ENCODE results near the gene VPS50.
"Not testable (repeated sequence)": the region's sequence is repeated elsewhere in the genome, so short reads cannot be mapped to it uniquely, and the experiment has no call there.

The VPS50 gene

GRCh38 chr7:93239824-93240223 is 7.7 kb downstream of the VPS50 start:
- DNase-seq = no peak

GRCh38 chr7:93242106-93242505 is 9.9 kb downstream of the VPS50 start:
- DNase-seq = no peak

GRCh38 chr7:93245525-93246432 is 13.6 kb downstream of the VPS50 start:
- DNase-seq = no peak

DNA sequence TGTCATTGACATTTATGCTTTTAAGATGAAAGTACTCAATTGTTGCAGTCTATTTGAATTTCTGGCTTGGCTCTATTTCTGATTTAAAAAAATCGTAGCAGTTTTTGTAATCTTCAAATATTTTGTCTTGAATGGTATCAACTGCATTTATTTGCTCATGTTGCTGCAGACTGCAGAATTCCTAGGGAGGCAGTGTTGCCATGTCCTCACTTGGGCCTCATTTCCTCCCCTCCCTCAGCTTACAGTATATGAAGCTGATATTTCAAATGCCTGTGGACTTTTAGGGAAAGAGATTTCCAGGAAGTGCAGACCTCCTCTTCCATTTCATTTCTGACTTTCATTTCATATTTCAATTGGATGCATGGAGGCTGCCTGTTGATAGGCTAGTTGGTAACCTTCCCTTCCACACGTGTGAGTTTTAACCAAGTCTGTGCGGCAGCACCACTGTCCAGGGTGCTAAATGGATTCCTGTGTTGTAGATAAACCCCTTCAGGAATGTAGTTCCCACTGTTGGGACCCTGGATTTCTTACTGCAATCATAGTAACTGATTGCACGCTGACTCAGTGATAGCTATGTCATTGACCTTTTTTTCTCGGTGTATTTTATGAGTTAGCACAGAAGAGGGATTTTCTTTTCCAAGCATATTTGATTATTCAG is 17.5 kb downstream of the VPS50 start:
- DNase-seq = no peak

DNA sequence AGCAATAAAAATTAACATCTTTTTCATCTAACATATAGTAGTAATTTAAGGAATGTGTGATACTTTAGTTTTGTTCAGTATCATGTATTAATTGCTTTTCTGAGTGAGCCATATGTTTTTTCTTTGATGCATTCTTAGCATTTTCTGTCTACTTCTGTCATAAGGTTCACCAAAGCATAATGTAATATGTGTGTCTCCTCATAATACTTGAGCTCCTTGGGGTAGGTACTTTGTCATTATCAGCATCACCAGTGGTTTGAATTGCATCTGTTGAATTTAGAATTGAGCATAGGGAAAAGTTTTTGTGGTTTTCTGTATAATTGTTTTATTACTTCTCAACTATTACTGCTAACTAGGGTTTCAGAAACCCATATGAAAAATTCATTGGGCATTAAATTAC is 26.5 kb downstream of the VPS50 start:
- DNase-seq = no peak

DNA sequence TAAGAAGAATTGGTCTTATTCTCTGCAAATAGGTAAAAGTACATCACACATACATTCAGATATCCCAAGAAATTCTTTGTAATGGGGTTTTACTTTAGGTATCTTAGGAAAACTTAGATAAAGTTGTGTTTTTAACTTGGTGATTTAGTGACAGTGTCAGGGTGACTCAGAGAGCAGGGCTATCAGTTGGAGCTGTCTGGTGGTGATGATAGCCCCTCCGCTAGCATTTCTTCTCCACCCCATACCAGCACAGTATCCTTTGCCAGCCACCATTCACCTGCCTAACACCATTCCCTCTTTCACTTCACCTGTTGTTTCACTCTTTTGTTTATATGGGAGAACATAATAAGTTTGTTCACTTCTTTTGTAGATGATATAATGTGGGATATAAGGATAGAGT is 30.4 kb downstream of the VPS50 start:
- DNase-seq = no peak

DNA sequence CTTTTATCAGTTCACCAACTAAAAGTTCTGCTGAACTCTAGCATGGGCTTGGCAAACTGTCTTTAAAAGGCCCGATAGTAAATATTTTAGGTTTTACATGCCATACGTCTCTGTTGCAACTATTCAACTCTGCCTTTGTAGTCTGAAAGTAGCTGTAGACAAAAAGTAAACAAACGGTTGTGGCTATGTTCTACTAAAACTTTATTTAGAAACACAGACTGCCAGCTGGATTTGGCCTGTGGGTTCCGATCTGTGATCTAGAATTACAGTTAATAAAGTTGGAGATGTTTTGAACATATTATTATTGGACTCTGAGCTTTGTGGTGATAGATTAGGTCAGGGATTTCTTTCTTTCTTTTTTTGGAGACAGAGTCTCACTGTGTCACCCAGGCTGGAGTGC is 33.1 kb downstream of the VPS50 start:
- no peak for DNase-seq

DNA sequence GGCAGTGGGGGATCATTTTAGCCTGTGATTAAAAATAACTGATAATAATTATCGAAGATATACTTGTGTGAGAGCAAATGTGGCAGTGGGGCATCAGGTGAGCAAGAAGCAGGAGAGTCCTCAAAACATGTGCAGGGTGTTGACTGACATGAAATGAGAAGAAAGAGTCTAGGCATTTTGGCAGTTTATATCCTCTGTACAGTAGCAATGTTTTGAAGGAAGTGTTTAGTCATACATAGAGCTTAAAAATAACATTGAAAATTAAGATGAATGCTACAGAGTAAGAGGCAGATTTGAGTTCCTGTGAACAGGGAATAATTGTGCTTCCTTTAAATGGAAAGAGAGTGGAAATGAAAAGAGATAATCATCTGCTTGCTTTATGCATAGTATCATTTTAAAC is 47.4 kb downstream of the VPS50 start:
- DNase-seq = no peak

GRCh38 chr7:93284908-93285307 is 52.7 kb downstream of the VPS50 start:
- no peak for DNase-seq

GRCh38 chr7:93293229-93293628 is 61.1 kb downstream of the VPS50 start:
- DNase-seq = no peak

- no peak for DNase-seq
These were observed 66.0 kb downstream of the VPS50 start for GRCh38 chr7:93298206-93298605.

DNA sequence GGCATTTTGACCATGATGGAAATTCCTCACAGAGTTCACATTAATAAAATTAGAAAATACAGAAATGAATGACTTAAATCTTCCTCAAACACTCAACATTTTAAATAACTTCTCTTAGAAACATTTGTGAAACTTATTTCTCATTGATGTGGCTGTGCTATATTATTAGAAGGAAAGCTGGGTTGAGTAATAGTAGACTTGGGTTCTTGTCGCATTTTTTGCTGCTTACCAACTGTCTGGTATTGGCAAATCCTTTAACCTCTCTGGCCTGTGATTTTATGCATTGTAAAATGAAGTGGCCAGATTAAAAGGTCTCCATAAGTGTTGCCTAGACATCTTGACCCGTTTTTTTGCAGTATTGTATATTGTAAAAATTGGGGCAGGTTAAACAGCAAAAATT is 66.5 kb downstream of the VPS50 start:
- no peak for DNase-seq

DNA sequence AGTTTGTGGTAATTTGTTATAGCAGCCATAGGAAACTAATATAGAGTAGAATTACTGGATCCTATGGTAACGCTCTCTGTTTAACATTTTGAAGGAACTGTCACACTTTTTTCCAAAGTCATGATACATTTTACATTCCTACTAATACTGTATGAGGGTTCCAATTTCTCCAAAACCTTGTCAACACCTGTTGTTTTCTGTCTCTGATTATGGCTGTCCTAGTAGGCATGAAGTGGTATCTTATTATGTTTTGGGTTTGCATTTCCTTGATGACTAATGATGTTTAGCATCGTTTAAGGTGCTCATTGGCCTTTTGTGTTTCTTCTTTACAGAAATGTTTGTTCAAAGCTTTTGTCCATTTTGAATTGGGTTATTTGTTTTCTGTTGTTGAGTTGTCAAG is 69.6 kb downstream of the VPS50 start:
- no peak for DNase-seq

DNA sequence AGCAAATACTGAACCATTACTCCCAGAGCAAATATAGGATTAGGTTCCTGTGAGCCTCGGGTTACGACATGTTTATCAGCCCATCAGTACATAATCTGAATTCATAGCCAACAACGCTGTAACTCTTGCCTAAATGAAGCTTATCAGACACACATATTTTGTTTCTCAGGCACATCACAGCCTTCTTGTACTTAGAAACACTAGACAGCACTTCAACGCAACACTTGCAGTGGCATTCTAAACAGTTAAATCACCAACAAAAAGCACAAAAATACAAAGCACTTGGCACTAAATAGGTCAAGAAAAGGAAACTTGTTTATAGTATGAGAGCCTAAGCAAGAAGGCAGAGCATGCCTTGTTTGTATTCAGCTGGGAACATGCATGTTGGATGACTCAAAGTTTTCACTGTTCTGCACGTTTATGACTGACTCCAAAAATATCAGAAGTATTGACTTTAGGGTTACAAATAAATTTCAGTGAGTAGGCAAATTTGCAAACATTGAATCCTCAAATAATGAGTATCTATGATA is 75.0 kb downstream of the VPS50 start:
- DNase-seq = no peak

DNA sequence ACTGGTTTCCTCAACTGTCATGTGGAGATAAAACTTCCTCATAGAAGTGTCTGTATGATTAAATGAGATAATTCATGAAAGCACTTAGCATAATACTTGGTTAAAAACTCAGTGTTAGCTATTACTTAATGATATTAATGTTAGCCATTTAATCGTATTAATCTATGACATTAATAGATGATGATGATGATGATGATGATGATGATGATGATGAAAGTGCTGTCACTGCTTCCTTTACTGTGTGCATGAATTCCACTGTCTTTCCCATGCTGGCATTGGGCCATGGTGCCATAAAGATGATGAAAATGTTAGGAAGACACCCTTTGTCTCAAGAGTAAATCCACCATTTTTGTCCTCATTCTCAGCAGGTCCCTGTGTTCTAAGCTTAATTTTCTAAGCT is 75.8 kb downstream of the VPS50 start:
- no peak for DNase-seq

- no peak for DNase-seq
These were observed 78.2 kb downstream of the VPS50 start for GRCh38 chr7:93310346-93310745.

DNA sequence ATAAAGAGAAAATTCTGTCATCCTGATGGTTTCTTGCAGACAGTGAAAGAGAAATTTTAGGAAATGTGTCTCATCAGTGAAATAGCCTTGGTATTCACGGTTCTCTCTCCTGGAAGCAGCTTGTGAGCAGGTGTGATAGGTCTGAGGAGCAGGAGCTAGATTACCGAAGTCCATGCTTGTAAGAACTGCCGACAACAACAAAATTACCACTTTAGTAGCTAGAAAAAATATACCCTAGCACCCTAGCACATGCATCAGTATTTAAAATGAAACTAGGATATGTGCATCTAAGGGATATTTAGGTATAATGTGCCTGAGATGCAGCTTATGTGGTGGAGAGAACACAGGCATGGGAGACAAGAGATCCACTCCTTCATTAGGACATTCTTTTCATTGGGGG is 82.3 kb downstream of the VPS50 start:
- DNase-seq = no peak

- DNase-seq = no peak
These were observed 83.7 kb downstream of the VPS50 start for GRCh38 chr7:93315896-93316295.

GRCh38 chr7:93316730-93317129 is 84.6 kb downstream of the VPS50 start:
- DNase-seq = no peak

DNA sequence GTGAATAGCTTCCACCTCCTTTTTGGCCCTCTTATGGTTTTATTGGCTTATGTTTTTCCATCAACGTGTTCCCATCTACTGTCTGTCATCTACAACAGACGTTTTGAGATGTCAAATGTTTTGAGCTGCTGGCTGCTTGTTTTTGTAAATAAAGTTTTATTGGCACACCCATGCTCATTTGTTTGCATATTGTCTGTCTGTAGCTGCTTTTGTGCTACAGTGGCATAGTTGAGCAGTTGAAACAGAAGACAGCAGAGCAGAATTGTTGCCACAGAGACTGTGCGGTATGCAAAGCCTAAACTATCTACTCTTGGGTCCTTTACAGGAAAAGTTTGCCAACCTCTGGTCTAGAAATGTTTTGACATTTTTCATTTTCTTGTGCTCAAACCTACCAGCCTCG is 88.7 kb downstream of the VPS50 start:
- DNase-seq = no peak

DNA sequence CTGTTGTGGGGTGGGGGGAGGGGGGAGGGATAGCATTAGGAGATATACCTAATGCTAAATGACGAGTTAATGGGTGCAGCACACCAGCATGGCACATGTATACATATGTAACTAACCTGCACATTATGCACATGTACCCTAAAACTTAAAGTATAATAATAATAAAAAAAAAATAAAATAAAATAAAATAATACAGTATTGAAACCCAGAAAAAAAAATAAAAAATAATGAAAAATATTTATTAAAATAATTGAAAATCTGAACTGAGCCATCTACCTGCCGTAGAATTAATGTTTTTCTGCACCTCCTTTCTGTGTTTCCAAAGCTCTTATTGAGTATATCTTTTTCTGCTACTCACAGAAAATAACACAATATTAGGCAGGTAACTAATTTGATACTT is 94.1 kb downstream of the VPS50 start:
- not testable (repeated sequence) for DNase-seq

- no peak for DNase-seq
These were observed 95.0 kb downstream of the VPS50 start for GRCh38 chr7:93327006-93327633.

- no peak for DNase-seq
These were observed 99.5 kb downstream of the VPS50 start for GRCh38 chr7:93331706-93332105.

GRCh38 chr7:93332172-93332571 is 100.0 kb downstream of the VPS50 start:
- DNase-seq = no peak
